DOHH2 (cell line): ENCODE measurements around the gene FKBP1A.

Source experiments
- H3F3A ChIP-seq: fragments of 200-600 bp; sonication (generic), shearing (Covaris generic); 2 replicates; pipeline ENCODE4 v1.6.0; 2016; ENCODE audit warnings: antibody characterized with exemption, mild to moderate bottlenecking; ENCODE audit not compliant: control insufficient read depth, insufficient read depth
- H3K27ac ChIP-seq: fragments of 200-600 bp; sonication (generic); 2 replicates; pipeline ENCODE4 v1.5.1; 2014; ENCODE audit warnings: low read depth, mild to moderate bottlenecking, low read length, moderate library complexity
- H3K27me3 ChIP-seq: fragments of 200-600 bp; sonication (generic); 2 replicates; pipeline ENCODE4 v1.6.1; 2014; ENCODE audit warnings: mild to moderate bottlenecking, low read length, mixed read lengths; ENCODE audit not compliant: control insufficient read depth
- H3K36me3 ChIP-seq: fragments of 200-600 bp; sonication (generic); 2 replicates; pipeline ENCODE4 v1.6.1; 2014; ENCODE audit warnings: mild to moderate bottlenecking, low read length, moderate library complexity, mixed read lengths; ENCODE audit not compliant: control insufficient read depth
- H3K4me1 ChIP-seq: fragments of 200-600 bp; sonication (generic); 2 replicates; pipeline ENCODE4 v1.6.1; 2014; ENCODE audit warnings: mild to moderate bottlenecking, low read length, mixed read lengths; ENCODE audit not compliant: control insufficient read depth
- H3K4me2 ChIP-seq: fragments of 200-600 bp; sonication (generic); 2 replicates; pipeline ENCODE4 v1.6.0; 2014; ENCODE audit warnings: mild to moderate bottlenecking, low read length, moderate library complexity
- H3K4me3 ChIP-seq: fragments of 200-600 bp; sonication (generic); 2 replicates; pipeline ENCODE4 v1.5.1; 2014; ENCODE audit warnings: mild to moderate bottlenecking, low read length, mixed read lengths
- H3K79me2 ChIP-seq: fragments of 200-600 bp; sonication (generic); 2 replicates; pipeline ENCODE4 v1.6.1; 2014; ENCODE audit warnings: mild to moderate bottlenecking, low read length, mixed read lengths; ENCODE audit not compliant: control insufficient read depth
- H3K9me2 ChIP-seq: fragments of 200-600 bp; sonication (generic); replicated peaks from 2 replicates; pipeline ENCODE4 v1.6.1; 2014; ENCODE audit warnings: mild to moderate bottlenecking, low read length, mixed read lengths; ENCODE audit not compliant: control insufficient read depth
- H3K9me3 ChIP-seq: fragments of 200-600 bp; sonication (generic); 2 replicates; pipeline ENCODE4 v1.6.1; 2014; ENCODE audit warnings: antibody characterized with exemption, low read length, mixed read lengths; ENCODE audit not compliant: control insufficient read depth, insufficient read depth
- H4K20me1 ChIP-seq: fragments of 200-600 bp; sonication (generic); 2 replicates; pipeline ENCODE4 v1.6.0; 2014; ENCODE audit warnings: low read depth, mild to moderate bottlenecking, antibody characterized with exemption, low read length, moderate library complexity; ENCODE audit not compliant: control insufficient read depth, insufficient read depth
- EZH2phosphoT487 ChIP-seq: fragments of 200-600 bp; sonication (generic); IDR thresholded peaks from 2 replicates; pipeline ENCODE4 v1.6.1; 2017; ENCODE audit warnings: borderline replicate concordance, mild to moderate bottlenecking, antibody characterized with exemption, low read length, moderate library complexity, mixed read lengths
- TF ChIP-seq, protein P1 (sequence below): fragments of 200-600 bp; sonication (generic); IDR thresholded peaks from one replicate; pipeline ENCODE4 v1.5.1; 2014; ENCODE audit warnings: antibody characterized with exemption, mild to moderate bottlenecking, low read depth, low read length; ENCODE audit not compliant: poor library complexity, severe bottlenecking

FKBP1A gene

GRCh38 chr20:1423625-1424106 is 30.8 kb upstream of the FKBP1A start:
- no peaks in the 10 kb centered on the region for H3K36me3 ChIP-seq
- peaks cover 25% of the 10 kb centered on the region for H3K4me1 ChIP-seq
- H3F3A ChIP-seq, result no peaks in the 10 kb centered on the region
- H3K9me2 ChIP-seq, result no peaks in the 10 kb centered on the region
- no peak overlapping the region for H3K4me3 ChIP-seq
- no peak overlapping the region for H3K27ac ChIP-seq
- H4K20me1 ChIP-seq, result no peaks in the 10 kb centered on the region
- H3K27me3 ChIP-seq, result no peaks in the 10 kb centered on the region
- H3K4me2 ChIP-seq, result no peak overlapping the region
- TF ChIP-seq EZH2phosphoT487, result no peak
- TF ChIP-seq, protein P1, sequence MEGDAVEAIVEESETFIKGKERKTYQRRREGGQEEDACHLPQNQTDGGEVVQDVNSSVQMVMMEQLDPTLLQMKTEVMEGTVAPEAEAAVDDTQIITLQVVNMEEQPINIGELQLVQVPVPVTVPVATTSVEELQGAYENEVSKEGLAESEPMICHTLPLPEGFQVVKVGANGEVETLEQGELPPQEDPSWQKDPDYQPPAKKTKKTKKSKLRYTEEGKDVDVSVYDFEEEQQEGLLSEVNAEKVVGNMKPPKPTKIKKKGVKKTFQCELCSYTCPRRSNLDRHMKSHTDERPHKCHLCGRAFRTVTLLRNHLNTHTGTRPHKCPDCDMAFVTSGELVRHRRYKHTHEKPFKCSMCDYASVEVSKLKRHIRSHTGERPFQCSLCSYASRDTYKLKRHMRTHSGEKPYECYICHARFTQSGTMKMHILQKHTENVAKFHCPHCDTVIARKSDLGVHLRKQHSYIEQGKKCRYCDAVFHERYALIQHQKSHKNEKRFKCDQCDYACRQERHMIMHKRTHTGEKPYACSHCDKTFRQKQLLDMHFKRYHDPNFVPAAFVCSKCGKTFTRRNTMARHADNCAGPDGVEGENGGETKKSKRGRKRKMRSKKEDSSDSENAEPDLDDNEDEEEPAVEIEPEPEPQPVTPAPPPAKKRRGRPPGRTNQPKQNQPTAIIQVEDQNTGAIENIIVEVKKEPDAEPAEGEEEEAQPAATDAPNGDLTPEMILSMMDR, result no peak
- H3K79me2 ChIP-seq, result no peaks in the 10 kb centered on the region
- peaks cover 8% of the 10 kb centered on the region; the same call in 1 of the 2 replicates for H3K9me3 ChIP-seq

- H4K20me1 ChIP-seq, result no peaks in the 10 kb centered on the region
- peaks cover 25% of the 10 kb centered on the region for H3K4me1 ChIP-seq
- H3K27me3 ChIP-seq, result no peaks in the 10 kb centered on the region
- H3K9me3 ChIP-seq, result peaks cover 12% of the 10 kb centered on the region; the same call in 1 of the 2 replicates
- no peaks in the 10 kb centered on the region for H3K9me2 ChIP-seq
- H3K79me2 ChIP-seq, result no peaks in the 10 kb centered on the region
- H3K27ac ChIP-seq, result no peak overlapping the region
- H3K36me3 ChIP-seq, result no peaks in the 10 kb centered on the region
- H3F3A ChIP-seq, result no peaks in the 10 kb centered on the region
- no peak overlapping the region for H3K4me2 ChIP-seq
- no peak overlapping the region for H3K4me3 ChIP-seq
- TF ChIP-seq EZH2phosphoT487, result no peak
- TF ChIP-seq, protein P1, result no peak
These were observed 30.4 kb upstream of the FKBP1A start for GRCh38 chr20:1423206-1423605.

- Histone ChIP-seq H3K4me2 (no peak overlapping the region), H3K27ac (no peak overlapping the region), H3K27me3 (no peaks in the 10 kb centered on the region), H3K4me3 (no peak overlapping the region), H3K36me3 (no peaks in the 10 kb centered on the region), H3K4me1 (peaks cover 21% of the 10 kb centered on the region), H3K9me2 (no peaks in the 10 kb centered on the region), H3F3A (no peaks in the 10 kb centered on the region), H4K20me1 (no peaks in the 10 kb centered on the region), H3K79me2 (no peaks in the 10 kb centered on the region), H3K9me3 (peaks cover 12% of the 10 kb centered on the region; the same call in 1 of the 2 replicates)
- TF ChIP-seq EZH2phosphoT487, result no peak
- TF ChIP-seq, protein P1, result no peak
These were observed 29.9 kb upstream of the FKBP1A start for GRCh38 chr20:1422753-1423152.
